NCI-H1048 (cell line): Measurements from ENCODE around the gene ULK4.
"Not testable (repeated sequence)": the region's sequence is repeated elsewhere in the genome, so short reads cannot be mapped to it uniquely, and the experiment has no call there.

Experiments
- DNase-seq: peaks from one replicate; lab custom pipeline; 2025; lab: John Stamatoyannopoulos, UW

The ULK4 gene

GRCh38 chr3:41579861-41580260 lies 382.0 kb downstream of the ULK4 start:
- no peak for DNase-seq

- DNase-seq: no peak
Measured at GRCh38 chr3:41578798-41579197, 383.1 kb downstream of the ULK4 start.

- no peak for DNase-seq
Measured at GRCh38 chr3:41575724-41576123, 386.2 kb downstream of the ULK4 start.

DNA sequence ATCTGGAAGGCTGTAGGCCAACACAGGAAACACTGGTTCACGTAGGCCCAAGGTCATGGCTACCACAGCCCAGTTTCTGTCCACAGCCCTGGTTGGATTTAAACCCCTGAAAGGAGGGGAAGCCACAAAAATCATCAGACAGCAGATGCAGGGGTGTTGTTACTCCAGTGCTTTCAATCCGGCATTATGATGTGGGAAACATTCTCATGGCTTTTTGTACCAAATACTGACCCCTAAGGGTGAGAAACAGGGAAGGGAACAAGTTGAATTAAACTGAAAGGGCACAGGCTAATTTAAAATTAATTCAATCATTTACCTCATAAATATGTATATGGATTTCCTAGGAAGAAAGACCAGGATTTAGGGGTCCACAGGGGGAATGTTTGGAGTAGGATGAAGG lies 387.0 kb downstream of the ULK4 start:
- DNase-seq: no peak

DNA sequence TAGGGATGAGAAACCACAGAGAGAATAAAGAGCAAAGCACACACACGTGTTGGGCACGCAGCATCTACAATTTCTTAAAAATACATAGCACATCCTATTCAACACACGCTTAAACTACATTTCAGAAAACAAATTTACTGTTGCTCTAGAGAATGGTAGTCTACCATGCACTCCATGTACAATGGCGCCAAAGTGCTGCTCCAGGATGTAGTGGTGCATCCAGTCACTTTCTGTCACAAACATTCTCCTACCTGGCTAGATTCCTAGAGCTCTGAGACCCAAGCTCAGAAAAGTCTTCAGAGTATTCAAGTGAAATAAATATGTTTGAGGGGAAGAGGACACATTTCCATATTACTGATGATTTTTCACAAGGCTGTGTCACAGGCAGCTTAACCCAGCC lies 388.3 kb downstream of the ULK4 start:
- no peak for DNase-seq

DNA sequence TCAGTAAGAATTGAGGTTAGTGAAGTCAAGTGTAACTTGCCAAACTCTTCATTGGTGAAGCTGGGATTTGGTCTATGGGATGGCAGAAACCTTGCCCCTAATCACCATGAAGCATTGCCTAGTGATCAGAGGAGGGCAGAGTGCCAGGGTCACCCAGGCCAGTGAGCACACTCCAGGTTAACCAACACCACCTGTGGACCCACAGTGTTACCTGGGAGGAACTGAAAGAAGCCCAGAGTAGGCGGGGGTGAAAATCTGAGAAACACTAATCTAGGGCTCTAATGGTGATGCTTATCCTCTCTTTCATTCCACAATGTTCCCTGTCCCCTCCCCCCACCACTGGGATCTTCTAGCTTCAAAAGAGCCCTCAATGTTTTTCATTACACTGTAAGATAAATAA lies 389.8 kb downstream of the ULK4 start:
- DNase-seq: no peak

DNA sequence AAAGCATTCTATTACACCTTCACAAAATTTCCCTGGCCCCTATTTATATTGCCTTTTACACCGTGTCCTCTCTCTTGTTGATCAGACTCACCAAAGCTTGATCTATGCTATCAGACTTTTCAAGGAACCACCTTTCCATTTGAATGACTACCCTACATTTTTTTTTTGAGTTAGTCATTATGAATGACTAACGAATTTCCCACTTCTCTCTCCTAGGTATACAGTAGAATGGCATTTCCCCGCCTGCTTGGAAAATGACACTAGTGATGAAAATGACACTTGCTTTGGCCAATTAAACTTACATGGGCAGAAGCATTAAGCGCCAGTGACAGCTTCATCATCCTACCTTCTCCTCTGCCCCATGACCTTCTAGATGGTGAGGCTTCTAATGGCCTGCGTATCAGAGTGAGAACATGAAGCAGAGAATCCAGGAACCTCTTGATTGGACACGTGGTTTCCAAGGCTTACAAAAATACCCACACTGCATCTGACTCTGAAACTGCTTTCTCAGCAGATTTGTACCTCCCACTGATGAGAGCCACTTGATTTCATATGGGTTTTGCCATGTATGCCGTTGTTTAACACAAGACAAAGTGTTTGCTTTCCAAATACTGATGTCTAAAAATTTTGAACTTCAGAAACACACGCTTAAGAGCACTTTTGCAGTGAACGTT lies 392.1 kb downstream of the ULK4 start:
- no peak for DNase-seq

GRCh38 chr3:41565948-41566514 lies 395.9 kb downstream of the ULK4 start:
- no peak for DNase-seq

DNA sequence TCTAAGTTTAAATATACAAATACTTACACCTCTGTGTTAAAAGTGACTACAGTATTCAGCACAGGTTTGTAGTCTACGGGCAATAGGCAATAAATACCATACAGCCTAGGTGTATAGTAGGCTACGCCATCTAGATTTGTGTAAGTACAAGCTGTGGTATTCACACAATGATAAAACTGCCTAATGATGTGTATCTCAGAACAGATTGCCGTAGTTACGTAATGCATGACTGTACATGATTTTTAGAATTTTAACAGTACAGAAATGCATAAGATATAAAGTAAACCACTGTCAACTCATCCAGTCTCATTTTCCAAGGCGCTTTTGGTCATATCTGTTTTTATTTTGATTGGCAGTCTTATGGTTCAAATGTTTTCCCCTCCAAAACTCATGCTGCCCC lies 396.9 kb downstream of the ULK4 start:
- no peak for DNase-seq

- not testable (repeated sequence) for DNase-seq
Measured at GRCh38 chr3:41556245-41556644, 405.7 kb downstream of the ULK4 start.

DNA sequence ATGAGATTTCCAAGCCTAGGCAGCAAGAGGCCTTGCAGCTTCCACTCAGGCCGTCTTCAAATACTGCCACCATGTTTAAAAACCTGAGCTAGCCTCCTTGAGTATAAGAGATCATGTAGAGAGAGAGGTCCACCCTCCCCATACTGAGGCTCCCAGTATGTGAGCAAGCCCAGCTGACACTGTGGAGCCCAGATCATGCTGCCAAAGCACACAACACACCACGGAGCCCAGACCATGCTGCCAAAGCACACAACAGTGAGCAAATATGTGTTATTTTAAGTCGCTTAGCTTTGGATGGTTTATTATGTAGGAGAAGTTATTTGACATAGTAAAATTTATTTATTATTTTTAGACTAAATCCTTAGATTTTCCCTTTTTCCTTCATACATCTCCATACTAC lies 428.9 kb downstream of the ULK4 start:
- no peak for DNase-seq

- no peak for DNase-seq
Measured at GRCh38 chr3:41526995-41527573, 434.8 kb downstream of the ULK4 start.

GRCh38 chr3:41525303-41526064 lies 436.4 kb downstream of the ULK4 start:
- DNase-seq: no peak

DNA sequence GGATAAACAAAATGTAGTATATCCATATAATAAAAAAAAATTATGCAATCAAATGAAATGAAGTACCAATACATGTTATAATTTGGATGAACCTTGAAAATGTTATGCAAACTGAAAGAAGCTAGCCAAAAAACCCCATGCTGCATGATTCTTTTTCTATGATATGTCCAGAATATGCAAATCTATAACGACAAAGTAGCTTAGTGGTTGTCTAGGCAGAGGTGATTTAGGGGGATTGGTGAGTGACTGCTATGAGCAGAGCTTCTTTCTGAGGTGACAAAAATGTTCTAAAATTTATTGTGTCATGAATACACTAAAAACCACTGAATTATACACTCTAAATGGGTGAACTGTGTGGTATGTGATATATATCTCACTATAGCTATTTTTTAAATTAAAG lies 438.0 kb downstream of the ULK4 start:
- DNase-seq: no peak

DNA sequence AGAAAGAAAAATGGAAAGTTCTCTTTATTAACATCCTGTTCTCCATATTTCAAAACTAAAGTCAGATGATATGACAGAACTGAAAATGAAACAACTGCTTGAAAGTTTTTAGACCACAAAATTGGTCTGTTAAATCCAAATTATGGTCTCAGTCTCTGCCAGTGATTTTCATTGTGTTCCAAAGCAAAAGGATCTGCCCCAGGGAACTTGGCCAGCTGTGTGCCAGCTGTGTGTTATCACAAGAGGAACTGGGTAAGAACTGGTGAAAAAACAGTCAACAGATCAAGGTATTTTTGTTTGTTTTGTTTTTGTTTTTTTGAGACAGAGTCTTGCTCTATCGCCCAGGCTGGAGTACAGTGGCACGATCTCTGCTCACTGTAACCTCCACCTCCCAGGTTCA lies 439.3 kb downstream of the ULK4 start:
- DNase-seq: no peak

DNA sequence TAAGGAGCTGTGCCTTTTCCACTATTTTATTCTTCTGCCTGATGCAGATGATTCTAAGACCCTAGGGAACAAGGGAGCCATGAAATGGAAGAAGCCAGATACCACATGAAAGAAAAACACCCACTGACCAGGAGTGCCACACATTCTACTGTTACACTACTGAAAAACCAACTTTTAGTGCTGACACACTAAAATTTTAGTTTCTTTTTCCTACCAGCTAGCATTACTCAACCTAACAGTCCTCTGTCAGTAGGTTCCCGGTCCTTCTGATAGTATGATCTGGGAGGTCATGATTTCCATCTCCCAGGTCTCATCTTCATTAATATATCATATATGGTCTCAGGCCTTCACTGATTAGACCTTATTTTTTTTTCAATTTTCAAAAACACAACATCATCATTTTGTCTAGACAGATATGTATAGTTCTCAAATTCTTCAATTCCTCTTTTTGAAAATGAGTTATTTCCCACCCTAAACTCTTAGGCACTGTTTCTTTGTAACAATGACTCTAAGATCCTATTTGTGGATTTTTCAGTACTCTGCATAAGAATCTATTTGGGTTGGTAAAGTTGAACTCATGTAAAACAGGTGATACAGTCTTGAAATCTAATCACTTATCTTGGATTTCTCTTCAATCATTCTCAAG lies 440.8 kb downstream of the ULK4 start:
- DNase-seq: no peak

DNA sequence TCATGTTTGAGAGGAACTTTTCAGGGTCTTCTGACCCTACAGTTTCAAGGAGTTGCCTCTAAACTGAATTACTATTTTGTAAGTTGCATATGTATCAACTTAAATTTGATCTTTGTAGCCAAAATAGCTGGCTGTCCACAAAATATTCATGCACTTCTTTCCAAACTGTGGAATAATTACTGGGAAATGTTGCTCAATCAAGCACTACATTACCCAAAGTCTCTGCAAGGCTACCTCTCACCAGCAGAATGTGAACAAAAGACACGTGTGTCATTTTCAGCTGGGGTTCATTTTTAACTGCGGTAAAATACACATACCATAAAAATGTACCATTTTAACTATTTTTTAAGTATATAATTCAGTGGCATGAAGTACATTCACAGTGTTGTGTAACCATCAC lies 442.2 kb downstream of the ULK4 start:
- no peak for DNase-seq

- no peak for DNase-seq
Measured at GRCh38 chr3:41518626-41519025, 443.3 kb downstream of the ULK4 start.

DNA sequence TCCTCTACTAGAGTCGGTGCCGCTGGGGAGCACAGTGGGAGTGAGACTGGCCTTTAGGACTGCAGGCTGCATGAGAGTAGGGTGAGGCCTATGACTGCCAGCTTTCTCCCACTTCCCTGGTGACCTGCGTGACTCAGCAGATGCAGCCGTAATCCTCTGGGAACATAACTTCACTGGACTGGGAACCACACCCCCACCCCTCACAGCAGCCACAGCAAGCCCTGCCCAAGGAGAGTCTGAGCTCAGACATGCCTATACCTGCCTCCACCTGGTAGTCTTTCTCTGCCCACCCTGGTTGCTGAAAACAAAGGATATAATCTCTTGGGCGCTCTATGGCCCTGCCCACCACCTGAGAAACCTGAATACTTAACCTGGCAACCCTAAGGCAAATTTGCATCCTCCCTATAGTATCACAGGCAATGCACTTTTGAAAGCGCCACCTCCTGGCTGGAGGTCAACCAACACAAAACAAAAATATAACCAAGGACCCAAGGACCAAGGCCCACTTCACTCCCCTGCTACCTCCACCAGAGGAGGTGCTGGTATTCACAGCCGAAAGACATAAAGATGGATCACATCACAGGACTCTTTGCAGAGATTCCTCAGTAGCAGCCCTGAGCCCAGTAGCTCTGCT lies 453.7 kb downstream of the ULK4 start:
- DNase-seq: no peak

DNA sequence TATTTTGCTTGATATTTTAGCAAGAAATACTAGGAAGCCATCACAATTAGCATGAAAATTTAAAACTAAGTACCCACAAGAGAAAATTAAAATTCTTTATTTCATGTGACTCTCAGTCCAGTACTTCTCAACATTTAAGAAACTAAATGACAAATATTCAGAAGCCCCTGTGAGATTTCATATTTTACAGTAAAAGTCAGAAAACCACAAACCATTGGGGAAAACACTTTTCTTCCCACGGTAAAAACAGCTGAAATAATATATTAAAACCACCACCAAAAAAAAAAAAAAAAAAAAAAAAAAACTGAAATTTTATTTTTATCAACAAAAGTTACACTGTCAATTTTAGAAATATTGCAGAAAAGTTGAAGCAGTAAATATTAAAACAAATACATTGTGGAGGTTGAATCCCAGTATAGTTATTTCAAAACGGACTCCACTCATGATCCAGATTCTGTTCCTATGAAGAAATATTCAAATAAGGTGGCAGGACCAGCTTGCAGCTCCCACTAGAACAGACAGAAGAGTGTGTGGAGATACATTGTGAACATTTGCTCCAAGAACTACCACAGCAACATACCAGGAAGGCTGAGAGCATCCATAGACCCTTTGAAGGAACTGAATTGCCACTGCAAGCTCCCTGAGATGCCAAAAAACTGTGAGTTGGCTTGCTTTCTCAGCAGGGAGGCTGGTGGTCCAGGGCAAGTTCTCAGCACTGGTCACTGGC lies 454.4 kb downstream of the ULK4 start:
- DNase-seq: no peak

DNA sequence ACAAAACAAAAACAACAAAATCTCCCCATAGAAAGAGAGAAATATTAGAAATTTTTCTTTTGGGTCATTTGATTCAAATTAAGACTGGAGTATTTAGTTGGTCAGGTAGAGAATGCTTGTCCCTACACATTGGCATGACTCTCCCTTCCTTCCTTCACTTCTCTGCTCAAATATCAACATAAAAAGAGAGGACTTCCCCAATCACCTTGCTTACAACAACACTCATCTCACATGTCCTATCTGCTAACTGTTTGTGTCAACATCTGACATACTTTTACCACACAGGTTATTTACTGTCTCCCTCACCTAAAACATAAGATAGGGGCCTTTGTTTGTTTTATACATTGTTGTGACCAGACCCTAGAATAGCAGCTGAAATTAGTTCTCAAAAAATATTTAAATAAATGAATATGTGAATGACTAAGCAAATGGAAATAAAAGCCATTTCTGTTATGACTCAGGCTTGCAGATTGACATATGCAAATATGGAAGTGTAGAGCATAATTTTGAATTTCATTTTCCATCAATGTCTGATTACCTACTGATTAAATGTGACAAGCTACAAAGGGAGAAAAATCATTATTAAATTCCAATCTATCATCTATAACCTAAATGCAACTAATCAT lies 457.8 kb downstream of the ULK4 start:
- DNase-seq: no peak
